PFSK-1 (cell line): Measurements from ENCODE around the gene TXNIP.

Experiments
- FOXP2 ChIP-seq: optimal IDR thresholded peaks from 2 replicates; pipeline ENCODE3; 2011; ENCODE audit warnings: borderline replicate concordance, control low read depth, inconsistent platforms; ENCODE audit not compliant: insufficient read depth; ENCODE audit errors: extremely low read length, extremely low read depth
- POLR2AphosphoS5 ChIP-seq: IDR thresholded peaks from 2 replicates; pipeline ENCODE4 v1.6.1; 2012; ENCODE audit warnings: low read depth, mild to moderate bottlenecking, control low read depth, low read length, moderate library complexity
- REST ChIP-seq, 2 experiments: IDR thresholded peaks; 2 replicates each; pipeline versions ENCODE4 v1.6.1 to v1.8.0; 2011 to 2012; ENCODE audit warnings: low read depth in 2 of 2, low read length in 2 of 2, control low read depth in 1 of 2, inconsistent platforms in 1 of 2, mild to moderate bottlenecking in 1 of 2, moderate library complexity in 1 of 2; ENCODE audit not compliant: insufficient read depth in 1 of 2
- SIN3A ChIP-seq: IDR thresholded peaks from 2 replicates; pipeline ENCODE4 v1.6.1; 2012; ENCODE audit warnings: mild to moderate bottlenecking, low read length, moderate library complexity, borderline replicate concordance; ENCODE audit not compliant: insufficient read depth
- TAF1 ChIP-seq: IDR thresholded peaks from 2 replicates; pipeline ENCODE4 v1.6.1; 2012; ENCODE audit warnings: low read length, control low read depth, borderline replicate concordance; ENCODE audit not compliant: insufficient read depth

The TXNIP gene

GRCh38 chr1:145957443-145958319 lies 38.7 kb downstream of the TXNIP start, which contains the start of gene LIX1L:
Gene LIX1L, minus strand, starts transcription at chr1:145958017. Its CDS starts 90 bp downstream, at chr1:145957927.
- TF ChIP-seq FOXP2 (peak; percentile 42), TAF1 (peak; percentile 19; the same call in 1 of the 2 replicates), POLR2AphosphoS5 (peak; percentile 70), SIN3A (no peak), REST (IDR thresholded peaks at IDR 0.05; ENCODE audit: insufficient read depth in 1 of 2, low read depth in 2 of 2, low read length in 2 of 2) (no peak)

- TF ChIP-seq TAF1 (peak; percentile 23; the same call in 1 of the 2 replicates), REST (IDR thresholded peaks at IDR 0.05; ENCODE audit: insufficient read depth in 1 of 2, low read depth in 2 of 2, low read length in 2 of 2) (no peak), POLR2AphosphoS5 (no peak)
These were observed 39.5 kb downstream of the TXNIP start for GRCh38 chr1:145956781-145957442.

GRCh38 chr1:145956361-145956760 lies 40.0 kb downstream of the TXNIP start:
- TF ChIP-seq SIN3A (no peak), TAF1 (no peak), FOXP2 (no peak), POLR2AphosphoS5 (no peak), REST (IDR thresholded peaks at IDR 0.05; ENCODE audit: insufficient read depth in 1 of 2, low read depth in 2 of 2, low read length in 2 of 2) (no peak)

- TF ChIP-seq TAF1: no peak
- TF ChIP-seq POLR2AphosphoS5: no peak
- TF ChIP-seq SIN3A: no peak
- no peak for TF ChIP-seq REST (IDR thresholded peaks at IDR 0.05; ENCODE audit: insufficient read depth in 1 of 2, low read depth in 2 of 2, low read length in 2 of 2)
- TF ChIP-seq FOXP2: no peak
These were observed 40.9 kb downstream of the TXNIP start for GRCh38 chr1:145955436-145955835.
